ENCODE results near the gene CBARP. TPM values are rescaled to one million over a fixed set of nuclear protein-coding genes. Genes with fewer than 3 reads are reported as not detected.
A peak's percentile ranks its signal among the peaks of the same experiment; 100 is the strongest.

The CBARP gene
- total RNA-seq, 4 donors from 2014 or later = 8.1 to 16.7 (median 13.6) TPM

GRCh38 chr19:1262623-1263123 lies 24.9 kb upstream of the CBARP start:
- H3K4me3 ChIP-seq (ENCODE audit: low read depth, poor library complexity, severe bottlenecking) = no peak overlapping the region
- DNase-seq (ENCODE audit: low spot score in 2 of 2) = no peak
- intact Hi-C loops (cut with DNase I; ENCODE audit: low total_unique reads) = no loop called here
- 38 to 55% methylated on average over 20 to 21 of the region's 21 CpGs for WGBS, 2 donors
- no peak for TF ChIP-seq POLR2A (IDR thresholded peaks at IDR 0.05)
- TF ChIP-seq, protein P1, sequence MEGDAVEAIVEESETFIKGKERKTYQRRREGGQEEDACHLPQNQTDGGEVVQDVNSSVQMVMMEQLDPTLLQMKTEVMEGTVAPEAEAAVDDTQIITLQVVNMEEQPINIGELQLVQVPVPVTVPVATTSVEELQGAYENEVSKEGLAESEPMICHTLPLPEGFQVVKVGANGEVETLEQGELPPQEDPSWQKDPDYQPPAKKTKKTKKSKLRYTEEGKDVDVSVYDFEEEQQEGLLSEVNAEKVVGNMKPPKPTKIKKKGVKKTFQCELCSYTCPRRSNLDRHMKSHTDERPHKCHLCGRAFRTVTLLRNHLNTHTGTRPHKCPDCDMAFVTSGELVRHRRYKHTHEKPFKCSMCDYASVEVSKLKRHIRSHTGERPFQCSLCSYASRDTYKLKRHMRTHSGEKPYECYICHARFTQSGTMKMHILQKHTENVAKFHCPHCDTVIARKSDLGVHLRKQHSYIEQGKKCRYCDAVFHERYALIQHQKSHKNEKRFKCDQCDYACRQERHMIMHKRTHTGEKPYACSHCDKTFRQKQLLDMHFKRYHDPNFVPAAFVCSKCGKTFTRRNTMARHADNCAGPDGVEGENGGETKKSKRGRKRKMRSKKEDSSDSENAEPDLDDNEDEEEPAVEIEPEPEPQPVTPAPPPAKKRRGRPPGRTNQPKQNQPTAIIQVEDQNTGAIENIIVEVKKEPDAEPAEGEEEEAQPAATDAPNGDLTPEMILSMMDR (IDR thresholded peaks at IDR 0.05) = no peak

- TF ChIP-seq, protein P1 (IDR thresholded peaks at IDR 0.05) = no peak
- TF ChIP-seq POLR2A (IDR thresholded peaks at IDR 0.05) = no peak
- intact Hi-C loops (cut with DNase I; ENCODE audit: low total_unique reads) = no loop called here
- H3K4me3 ChIP-seq (ENCODE audit: low read depth, poor library complexity, severe bottlenecking) = no peak overlapping the region
- DNase-seq (ENCODE audit: low spot score in 2 of 2) = peak in 1 of 2 donors; percentile 95
- 8 to 9% methylated on average over 23 to 25 of the region's 28 CpGs for WGBS, 2 donors
Measured at GRCh38 chr19:1261798-1262622, 24.2 kb upstream of the CBARP start.

DNA sequence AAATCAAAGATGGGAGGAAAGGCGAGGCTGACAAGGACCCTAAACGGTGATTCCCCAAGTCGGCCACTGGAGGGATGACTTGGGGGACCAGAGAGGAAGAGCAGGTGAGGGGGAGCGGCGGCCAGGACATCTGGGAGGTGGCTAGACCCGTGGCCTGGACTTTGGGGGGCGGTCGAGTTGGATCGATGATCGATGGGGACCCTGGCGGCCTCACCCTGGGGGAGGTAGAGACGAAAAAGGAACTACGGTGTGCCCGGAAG lies 23.7 kb upstream of the CBARP start:
- TF ChIP-seq POLR2A (IDR thresholded peaks at IDR 0.05) = no peak
- TF ChIP-seq, protein P1 (IDR thresholded peaks at IDR 0.05) = no peak
- H3K4me3 ChIP-seq (ENCODE audit: low read depth, poor library complexity, severe bottlenecking) = no peak overlapping the region
- intact Hi-C loops (cut with DNase I; ENCODE audit: low total_unique reads) = no loop called here
- no peak for DNase-seq (ENCODE audit: low spot score in 2 of 2)
- 5 to 15% methylated on average over 14 of the region's 14 CpGs for WGBS, 2 donors

DNA sequence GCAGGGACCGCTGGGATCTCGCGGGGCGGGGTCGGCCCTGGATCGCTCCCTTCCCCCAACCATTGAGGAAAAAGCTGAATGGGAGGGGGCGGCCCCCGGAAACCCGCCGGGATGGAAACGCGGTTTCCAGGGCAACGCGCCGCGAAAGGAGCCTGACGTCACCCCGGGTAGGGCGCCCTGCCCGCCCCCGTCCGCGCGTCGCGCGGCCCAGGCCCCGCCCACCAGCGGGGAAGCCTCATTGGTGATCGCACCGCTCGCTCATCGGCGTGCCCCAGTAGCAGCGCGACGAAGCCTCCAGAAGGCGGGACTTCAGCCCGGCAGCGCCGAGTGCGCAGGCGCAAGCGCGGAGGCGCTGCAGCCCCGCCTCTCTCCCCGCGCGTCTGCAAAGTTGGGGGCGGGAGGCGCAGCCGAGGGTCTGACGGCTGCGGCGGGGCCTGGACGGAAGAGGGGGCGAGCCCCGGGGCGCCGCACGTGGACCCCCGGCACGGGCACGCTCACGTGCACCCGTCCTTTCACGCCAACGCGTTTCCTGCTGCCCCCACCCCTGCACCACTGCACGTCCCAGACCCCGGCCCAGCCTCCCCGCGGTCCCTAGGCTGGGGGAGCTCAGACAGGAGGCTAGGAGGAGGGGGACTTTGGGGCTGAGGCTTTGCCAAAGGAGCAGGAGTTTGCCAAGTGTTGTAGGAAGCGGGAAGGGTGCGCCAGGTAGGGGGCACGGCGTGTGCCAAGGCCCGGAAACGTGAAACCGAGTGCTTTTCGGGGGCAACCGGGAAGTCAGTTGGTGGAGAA lies 23.1 kb upstream of the CBARP start:
- WGBS, 2 donors = 0 to 1% methylated on average over 30 to 44 of the region's 83 CpGs
- TF ChIP-seq, protein P1 (IDR thresholded peaks at IDR 0.05) = no peak
- no peak for TF ChIP-seq POLR2A (IDR thresholded peaks at IDR 0.05)
- intact Hi-C loops (cut with DNase I; ENCODE audit: low total_unique reads) = no loop called here
- peak; percentile 93 to 99 for DNase-seq (ENCODE audit: low spot score in 2 of 2)
- peak overlapping the region; percentile 45 for H3K4me3 ChIP-seq (ENCODE audit: low read depth, poor library complexity, severe bottlenecking)

- TF ChIP-seq POLR2A (IDR thresholded peaks at IDR 0.05) = no peak
- TF ChIP-seq, protein P1 (IDR thresholded peaks at IDR 0.05) = no peak
- DNase-seq (ENCODE audit: low spot score in 2 of 2) = peak in 1 of 2 donors; percentile 90
- WGBS, 2 donors = 17 to 29% methylated on average over 20 to 29 of the region's 33 CpGs
- intact Hi-C loops (cut with DNase I; ENCODE audit: low total_unique reads) = no loop called here
- H3K4me3 ChIP-seq (ENCODE audit: low read depth, poor library complexity, severe bottlenecking) = no peak overlapping the region
Measured at GRCh38 chr19:1259876-1260748, 22.3 kb upstream of the CBARP start.
